HG03159 (cell line): Measurements from ENCODE around the gene LRRC32.

Source experiments
- ATAC-seq: cut with Tn5 transposase; IDR thresholded peaks from one replicate; pipeline ENCODE4 v1.9.1; 2021; ENCODE audit warnings: mild to moderate bottlenecking, moderate library complexity; ENCODE audit not compliant: unreplicated experiment

Gene LRRC32

DNA sequence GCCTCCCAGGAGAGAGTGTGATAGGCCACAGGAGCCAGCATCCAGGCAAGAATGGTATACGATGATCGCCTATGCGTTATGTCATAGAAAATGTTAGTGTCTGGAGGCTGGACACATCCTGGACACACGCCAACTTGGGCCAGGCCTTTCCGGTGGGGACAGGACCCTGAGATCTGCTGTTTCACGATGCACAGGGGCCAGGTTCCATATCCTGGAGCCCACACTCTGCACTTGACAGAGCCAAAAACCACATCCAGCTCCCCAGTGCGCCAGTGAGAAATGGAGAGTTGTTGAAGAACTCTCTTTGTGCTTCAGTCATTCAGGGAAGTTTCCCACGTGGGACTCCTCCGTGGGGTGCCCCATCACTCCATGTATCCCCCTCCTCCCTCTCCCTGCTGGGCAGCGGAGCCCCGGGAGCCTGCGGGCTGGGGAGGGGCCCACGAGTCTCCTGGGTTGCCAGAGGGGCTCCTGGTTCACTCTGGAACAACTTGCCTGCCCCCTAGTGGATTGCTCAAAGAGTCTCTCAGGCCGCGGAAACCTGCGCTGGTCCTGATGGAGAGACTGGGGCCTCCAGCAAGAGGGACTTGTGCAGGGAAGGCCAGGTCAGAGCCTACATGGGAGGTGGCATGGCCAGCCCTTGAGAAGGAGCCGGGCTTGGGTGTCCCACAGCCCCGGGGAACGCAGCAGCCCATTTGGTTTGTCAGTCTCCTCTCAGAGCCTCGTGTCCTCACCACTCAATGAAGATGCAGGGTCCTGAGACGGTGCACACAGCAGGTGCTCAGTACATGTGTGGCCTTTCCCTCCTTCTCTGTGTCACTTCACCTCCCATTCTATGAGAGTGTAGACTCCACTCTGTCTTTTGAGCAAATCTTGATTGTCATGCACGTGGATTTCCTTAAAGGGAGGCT is 10.2 kb upstream of the LRRC32 start:
- ATAC-seq, result peak; percentile 48

- no peak for ATAC-seq
Observed at GRCh38 chr11:76678321-76678720, 7.8 kb upstream of the LRRC32 start.

GRCh38 chr11:76677458-76677765 is 6.9 kb upstream of the LRRC32 start:
- no peak for ATAC-seq

DNA sequence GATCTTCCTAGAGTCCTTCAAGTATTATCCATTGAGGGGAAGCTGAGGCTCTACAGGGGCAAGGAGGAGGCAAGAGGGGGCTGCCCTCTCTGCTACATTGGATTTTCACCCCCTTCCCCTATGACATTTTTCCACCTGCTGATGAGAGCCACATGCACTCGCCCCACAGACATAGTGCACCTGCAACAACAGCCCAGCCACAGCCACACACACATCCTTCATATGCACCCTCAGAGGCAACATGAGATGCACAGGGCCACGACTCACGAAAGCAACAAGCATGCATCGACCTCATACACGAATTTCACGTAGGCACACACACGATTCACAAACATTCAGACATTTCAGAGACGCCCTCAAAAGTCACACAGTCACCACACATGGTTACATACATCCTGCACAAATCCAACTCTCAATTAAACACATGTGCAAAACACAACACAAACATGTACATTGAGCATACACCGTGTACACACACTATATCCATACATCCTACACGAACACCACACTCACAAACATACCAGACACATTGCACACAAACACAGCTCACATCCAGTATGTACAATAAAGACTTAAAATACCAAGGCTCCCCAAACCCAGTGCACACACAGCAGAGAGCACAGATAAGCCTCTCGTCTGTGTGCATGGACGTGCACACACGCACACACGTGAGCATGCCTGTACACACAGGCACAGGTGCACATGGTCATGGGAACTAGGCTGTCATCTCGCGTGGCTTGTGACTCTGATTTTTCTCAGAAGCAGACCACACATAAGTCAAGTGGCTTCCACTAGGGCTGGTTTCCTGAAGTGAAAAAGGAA is 6.3 kb upstream of the LRRC32 start:
- no peak for ATAC-seq

DNA sequence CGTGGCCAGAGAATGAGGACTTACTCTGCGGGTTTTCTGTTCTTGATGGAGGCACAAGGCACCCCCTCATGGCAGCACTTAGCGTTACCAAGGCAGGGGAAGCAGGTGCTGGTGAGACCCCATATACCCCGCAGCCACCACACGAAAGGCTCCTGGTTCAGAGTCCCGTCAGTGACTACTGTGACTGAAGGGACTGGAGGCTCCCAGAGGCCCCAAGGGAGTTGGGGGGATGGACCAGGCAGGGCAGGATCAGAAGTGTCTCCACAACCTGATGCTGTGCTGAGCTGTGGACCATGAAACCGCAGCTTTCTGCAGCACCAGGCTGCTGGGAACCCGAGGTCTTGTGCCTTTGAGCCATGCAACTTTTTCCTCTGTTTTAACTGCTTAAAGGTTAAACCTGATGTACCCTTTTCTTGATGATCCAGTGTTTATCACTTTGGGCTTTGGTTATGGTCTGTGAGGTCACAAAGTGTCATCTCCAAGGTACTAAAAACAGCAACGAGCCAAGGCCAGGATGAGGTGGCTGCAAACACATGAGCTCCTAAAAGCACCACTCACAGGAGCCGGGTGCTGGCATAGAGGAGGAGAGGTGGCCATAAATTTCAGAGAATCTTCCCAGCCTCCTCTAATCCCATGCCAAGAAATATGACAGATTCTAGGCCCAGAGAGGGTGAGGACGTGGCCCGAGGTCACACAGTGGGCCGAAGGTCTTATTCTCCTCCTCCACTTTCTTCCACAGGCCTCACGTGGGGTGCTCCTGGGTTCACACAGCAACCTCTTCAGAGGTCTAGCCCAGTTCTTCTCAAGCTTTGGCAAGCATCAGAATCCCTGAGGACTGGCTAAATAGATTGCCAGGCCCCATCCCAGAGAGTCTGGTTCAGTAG is 4.2 kb upstream of the LRRC32 start:
- ATAC-seq, result no peak

GRCh38 chr11:76673176-76674142 is 2.9 kb upstream of the LRRC32 start:
- ATAC-seq, result no peak

DNA sequence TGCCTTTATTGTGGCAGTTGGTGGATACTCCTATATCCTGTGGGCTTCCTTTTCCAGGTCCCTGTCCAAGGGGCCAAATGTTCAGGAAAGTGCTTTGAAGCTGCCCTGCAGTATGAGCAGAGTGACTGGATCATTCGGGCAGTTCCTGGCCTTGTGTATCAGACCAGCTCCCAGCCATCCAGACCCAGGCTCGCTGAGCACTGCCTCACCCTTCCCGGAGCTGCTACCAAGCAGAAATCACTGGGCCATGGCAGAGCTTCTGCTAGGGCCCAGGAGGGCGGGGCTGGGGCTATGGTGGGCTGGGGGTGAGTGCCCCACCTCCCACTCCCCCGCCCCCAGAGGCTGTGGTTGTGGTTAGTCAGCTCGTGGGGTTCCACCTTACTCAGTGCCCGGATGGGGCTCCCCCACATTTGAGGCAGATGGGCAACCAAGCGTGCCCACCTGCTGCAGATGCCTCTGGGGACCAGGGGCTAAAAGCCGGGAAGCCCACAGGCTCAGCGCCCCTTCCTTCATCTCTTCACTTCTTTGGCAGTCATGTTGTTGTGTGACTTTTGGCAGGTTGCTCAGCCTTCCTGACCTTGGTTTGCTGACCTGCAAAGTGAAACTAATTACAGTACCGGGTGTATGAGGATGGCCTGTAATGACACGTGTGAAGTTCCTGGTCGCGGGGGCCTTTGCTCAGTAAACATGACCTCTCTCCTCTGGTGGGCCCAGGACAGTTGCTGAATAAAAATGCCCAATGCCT is 2.1 kb upstream of the LRRC32 start:
- peak; percentile 56 for ATAC-seq

- ATAC-seq, result no peak
Observed at GRCh38 chr11:76671626-76672309, 1.2 kb upstream of the LRRC32 start.

- ATAC-seq, result no peak
Observed at GRCh38 chr11:76671237-76671592, 668 bp upstream of the LRRC32 start.

DNA sequence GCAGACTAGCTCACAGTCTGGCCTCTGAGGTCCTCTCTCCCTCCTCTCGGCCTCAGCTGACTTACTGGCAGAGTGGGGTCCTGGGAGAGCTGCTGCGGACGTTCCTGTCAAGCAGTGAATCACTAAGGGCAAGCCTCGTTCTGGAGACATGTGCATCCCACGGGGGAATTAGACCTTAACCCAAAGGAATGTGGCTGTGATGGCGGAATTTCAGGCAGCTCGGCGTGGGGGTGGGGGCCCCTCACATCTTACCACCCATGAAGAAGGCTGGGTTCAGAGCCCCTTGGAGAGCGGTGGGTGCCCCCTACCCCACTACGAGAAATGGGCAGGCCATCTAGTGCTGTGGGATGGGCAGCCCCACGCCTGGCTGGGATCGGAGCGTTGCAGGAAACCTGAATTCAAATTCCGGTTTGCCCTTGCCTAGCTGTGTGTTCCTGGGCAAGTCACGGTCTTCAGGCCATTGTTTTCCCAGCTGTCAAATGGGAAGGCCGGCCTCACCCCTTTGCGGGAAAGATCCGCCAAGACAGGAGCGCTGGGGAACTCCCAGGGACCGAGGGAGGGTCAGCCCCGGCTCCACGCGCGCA is 554 bp downstream of the LRRC32 start:
- ATAC-seq, result no peak

DNA sequence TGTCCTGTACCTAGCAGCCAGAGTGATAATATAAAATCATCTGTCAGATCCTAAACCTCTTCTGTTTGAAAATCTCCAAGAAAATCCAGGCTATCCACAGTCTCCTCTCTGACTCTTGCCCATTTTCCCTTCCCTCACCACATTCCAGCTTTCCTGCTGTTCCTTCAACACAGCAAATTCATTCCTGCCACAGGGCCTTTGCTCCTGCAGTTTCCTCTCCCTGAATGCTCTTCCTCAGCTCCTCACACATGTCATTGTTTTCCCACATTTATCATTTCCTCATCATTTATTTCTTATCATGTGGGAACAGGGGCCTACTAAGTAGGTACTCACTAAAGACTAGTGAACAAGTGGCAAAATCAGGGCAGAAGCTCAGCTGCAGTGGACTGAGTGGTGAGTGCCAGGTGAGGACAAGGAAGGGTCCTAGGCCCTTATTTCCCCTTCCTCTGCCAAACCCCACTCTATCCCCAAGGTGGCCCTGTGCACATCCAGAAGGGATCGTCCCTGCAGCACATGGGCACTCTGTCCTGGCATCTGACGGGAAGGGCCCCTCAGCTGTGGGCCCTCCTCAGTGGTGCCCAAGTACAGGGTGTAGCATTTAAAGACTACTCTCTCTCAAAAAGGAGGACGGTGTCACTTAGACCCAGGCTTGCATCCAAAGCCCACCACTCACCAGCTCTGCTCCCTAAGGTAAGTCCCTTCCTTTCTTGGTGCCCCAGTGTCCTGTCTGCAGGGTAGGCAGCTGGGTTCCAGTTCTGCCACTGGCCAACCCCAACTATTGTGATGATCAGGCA is 2.0 kb downstream of the LRRC32 start:
- ATAC-seq, result no peak

GRCh38 chr11:76667856-76668255 is 2.7 kb downstream of the LRRC32 start:
- ATAC-seq, result no peak

DNA sequence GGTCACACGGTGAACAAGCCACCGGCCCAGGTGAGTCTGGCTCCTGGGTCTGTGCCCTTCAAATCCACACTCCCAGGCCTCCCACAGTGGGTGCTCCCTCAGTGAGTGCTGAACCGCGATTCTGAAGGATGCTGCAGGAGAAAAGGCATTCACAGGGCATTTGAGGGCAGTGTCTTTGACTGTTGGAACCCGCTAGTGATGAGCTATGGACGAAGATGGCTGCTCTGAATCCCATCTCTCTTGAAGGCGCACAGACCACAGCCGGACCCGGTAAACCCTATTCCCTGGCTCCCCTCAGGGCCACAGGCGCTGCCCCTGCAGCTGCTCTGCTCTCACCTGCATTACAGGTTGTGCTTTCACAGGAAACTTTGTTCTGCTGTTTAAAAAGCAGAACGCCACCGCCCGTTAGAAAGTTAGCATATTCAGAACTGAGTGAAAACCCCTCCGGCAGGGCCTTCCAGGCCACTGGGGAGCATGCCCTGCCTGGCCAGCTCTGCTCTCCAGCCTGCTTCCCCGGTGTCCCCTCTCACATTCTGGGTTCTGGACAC is 3.2 kb downstream of the LRRC32 start:
- no peak for ATAC-seq

GRCh38 chr11:76666830-76667229 is 3.7 kb downstream of the LRRC32 start:
- no peak for ATAC-seq

DNA sequence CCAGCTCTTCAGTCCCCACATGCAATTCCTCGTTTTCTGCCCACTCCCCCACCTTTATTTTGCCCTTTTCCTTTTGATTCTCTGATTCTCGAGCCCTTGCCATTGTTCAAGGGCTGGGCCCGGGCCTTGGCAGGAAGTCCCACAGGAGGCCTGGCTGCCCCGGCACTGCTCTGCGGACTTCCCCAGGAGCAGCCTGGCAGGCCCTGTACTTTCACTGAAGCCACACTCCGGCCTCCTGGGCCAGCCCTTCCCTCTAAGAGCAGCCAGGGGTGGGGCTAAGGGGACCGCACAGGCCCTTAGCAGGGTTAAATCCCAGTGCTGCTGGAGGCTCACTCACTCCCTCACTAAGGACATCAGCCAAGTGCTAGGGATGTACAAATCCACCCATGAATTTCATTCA is 4.1 kb downstream of the LRRC32 start:
- no peak for ATAC-seq

GRCh38 chr11:76665921-76666351 is 4.6 kb downstream of the LRRC32 start:
- no peak for ATAC-seq

- no peak for ATAC-seq
Observed at GRCh38 chr11:76665172-76665571, 5.4 kb downstream of the LRRC32 start.
